NB4 (cell line): ENCODE measurements around the gene TP73.

ENCODE experiments used
- CTCF ChIP-seq: IDR thresholded peaks from one replicate; pipeline ENCODE4 v1.5.1; 2012; ENCODE audit warnings: low read depth, low read length
- MAX ChIP-seq: IDR thresholded peaks from 2 replicates; pipeline ENCODE4 v1.6.1; 2011; ENCODE audit warnings: low read depth, low read length
- MYC ChIP-seq: IDR thresholded peaks from 2 replicates; pipeline ENCODE4 v1.6.1; 2011; ENCODE audit warnings: low read depth, low read length
- POLR2A ChIP-seq: IDR thresholded peaks from 2 replicates; pipeline ENCODE4 v1.6.1; 2011; ENCODE audit warnings: mild to moderate bottlenecking; ENCODE audit not compliant: insufficient read length; ENCODE audit errors: extremely low read depth

- TF ChIP-seq CTCF: no peak
- TF ChIP-seq MAX: no peak
- TF ChIP-seq POLR2A: no peak
- TF ChIP-seq MYC: no peak
Observed at GRCh38 chr1:3639397-3639911, 12.9 kb upstream of the TP73 start.
